NCI-H1417 treated with DMSO at 0.1 percent for 48 hours (cell line): ENCODE measurements around the gene HRH1.
"Not testable (repeated sequence)": the region's sequence is repeated elsewhere in the genome, so short reads cannot be mapped to it uniquely, and the experiment has no call there.

Source experiments
- DNase-seq: peaks from one replicate; lab custom pipeline; 2025; lab: John Stamatoyannopoulos, UW

The HRH1 gene

GRCh38 chr3:11154036-11154952 is at the start of gene HRH1:
Gene HRH1 (plus strand): TSS chr3:11154493. CDS start chr3:11259038, 104,545 bp downstream.
- no peak for DNase-seq

- not testable (repeated sequence) for DNase-seq
Measured at GRCh38 chr3:11113316-11113715, 41.0 kb upstream of the HRH1 start.

GRCh38 chr3:11115548-11115947 is 38.7 kb upstream of the HRH1 start:
- no peak for DNase-seq

GRCh38 chr3:11116336-11117059 is 37.8 kb upstream of the HRH1 start:
- no peak for DNase-seq

GRCh38 chr3:11117591-11117990 is 36.7 kb upstream of the HRH1 start:
- DNase-seq = no peak

GRCh38 chr3:11118181-11118682 is 36.1 kb upstream of the HRH1 start:
- DNase-seq = no peak

- DNase-seq = no peak
Measured at GRCh38 chr3:11120091-11120805, 34.0 kb upstream of the HRH1 start.

GRCh38 chr3:11126653-11127052 is 27.6 kb upstream of the HRH1 start:
- no peak for DNase-seq

GRCh38 chr3:11128682-11129632 is 25.3 kb upstream of the HRH1 start:
- DNase-seq = no peak

- no peak for DNase-seq
Measured at GRCh38 chr3:11130385-11130784, 23.9 kb upstream of the HRH1 start.

GRCh38 chr3:11131371-11131770 is 22.9 kb upstream of the HRH1 start:
- no peak for DNase-seq

- DNase-seq = not testable (repeated sequence)
Measured at GRCh38 chr3:11131886-11132285, 22.4 kb upstream of the HRH1 start.

GRCh38 chr3:11132861-11133260 is 21.4 kb upstream of the HRH1 start:
- DNase-seq = no peak

- no peak for DNase-seq
Measured at GRCh38 chr3:11134794-11135193, 19.5 kb upstream of the HRH1 start.

GRCh38 chr3:11136116-11136515 is 18.2 kb upstream of the HRH1 start:
- DNase-seq = no peak

GRCh38 chr3:11136830-11137626 is 17.3 kb upstream of the HRH1 start:
- DNase-seq = no peak

- DNase-seq = no peak
Measured at GRCh38 chr3:11137627-11137959, 16.7 kb upstream of the HRH1 start.

GRCh38 chr3:11138371-11138770 is 15.9 kb upstream of the HRH1 start:
- DNase-seq = no peak

GRCh38 chr3:11140030-11140712 is 14.1 kb upstream of the HRH1 start:
- no peak for DNase-seq

GRCh38 chr3:11140713-11141104 is 13.6 kb upstream of the HRH1 start:
- no peak for DNase-seq
